GM19193 (cell line): ENCODE measurements around the gene PFDN4.

Experiments used
- POLR2A ChIP-seq: IDR thresholded peaks from 4 replicates; pipeline ENCODE4 v1.6.1; 2011; ENCODE audit not compliant: insufficient read depth, insufficient read length; ENCODE audit errors: extremely low read depth

PFDN4 gene

DNA sequence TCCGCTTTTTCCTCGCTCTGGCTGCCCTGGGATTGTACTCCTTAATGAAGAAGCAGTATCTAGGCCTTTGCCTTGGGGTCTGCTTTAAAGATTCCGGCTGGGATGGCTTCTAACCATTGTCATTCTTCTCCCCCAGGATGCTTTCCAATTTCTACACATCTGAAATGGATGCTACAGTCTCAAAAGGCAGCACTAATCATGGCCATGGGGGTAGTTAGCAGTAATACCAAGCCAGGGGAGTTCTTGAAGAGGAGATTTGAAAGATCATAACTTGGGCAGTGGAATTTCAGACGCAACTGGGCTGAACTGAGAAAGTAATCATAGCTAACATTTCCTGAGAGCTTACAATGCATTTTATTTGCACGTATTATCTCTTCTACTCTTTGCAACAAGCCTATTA is 3.4 kb upstream of the PFDN4 start:
- TF ChIP-seq POLR2A = no peak

DNA sequence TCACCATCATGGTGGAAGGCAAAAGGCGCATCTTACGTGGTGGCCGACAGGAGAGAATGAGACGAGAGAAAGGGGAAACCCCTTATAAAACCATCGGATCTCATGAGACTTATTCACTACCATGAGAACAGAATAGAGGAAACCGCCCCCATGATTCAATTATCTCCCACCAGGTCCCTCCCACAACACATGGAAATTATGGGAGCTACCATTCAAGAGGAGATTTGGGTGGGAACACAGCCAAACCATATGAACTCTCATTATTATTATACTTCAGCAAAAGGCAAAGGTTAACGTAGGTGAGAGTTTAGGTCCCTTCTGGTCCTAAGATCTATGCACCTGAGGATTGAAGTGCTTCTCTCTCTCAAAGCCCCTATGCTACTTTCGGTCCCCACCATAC is 2.4 kb upstream of the PFDN4 start:
- no peak for TF ChIP-seq POLR2A

DNA sequence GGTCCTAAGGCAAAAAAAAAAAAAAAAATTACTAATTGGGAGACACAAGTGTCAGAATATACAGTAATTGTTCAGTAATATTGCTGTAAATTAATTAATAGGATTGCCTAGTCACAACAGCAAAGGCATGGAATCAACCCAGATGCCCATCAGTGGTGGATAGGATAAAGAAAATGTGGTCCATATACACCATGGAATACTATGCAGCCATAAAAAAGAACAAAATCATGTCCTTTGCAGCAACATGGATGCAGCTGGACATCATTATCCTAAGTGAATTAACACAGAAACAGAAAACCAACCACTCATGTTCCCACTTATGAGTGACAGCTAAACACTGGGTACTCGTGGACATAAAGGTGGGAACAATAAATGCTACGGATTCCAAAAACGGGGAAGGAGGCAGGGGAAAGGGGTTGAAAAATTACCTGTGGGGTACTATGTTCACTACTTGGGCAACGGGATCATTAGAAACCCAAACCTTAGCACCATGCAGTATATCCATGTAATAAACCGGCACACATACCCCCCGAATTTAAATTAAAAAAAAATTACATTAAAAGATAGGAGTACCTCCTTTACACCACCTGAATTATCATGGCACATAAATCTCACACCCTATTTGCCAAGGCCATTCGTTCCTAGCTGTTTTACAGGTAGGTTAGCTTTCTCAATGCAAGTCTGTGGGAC is 689 bp upstream of the PFDN4 start:
- TF ChIP-seq POLR2A = no peak

DNA sequence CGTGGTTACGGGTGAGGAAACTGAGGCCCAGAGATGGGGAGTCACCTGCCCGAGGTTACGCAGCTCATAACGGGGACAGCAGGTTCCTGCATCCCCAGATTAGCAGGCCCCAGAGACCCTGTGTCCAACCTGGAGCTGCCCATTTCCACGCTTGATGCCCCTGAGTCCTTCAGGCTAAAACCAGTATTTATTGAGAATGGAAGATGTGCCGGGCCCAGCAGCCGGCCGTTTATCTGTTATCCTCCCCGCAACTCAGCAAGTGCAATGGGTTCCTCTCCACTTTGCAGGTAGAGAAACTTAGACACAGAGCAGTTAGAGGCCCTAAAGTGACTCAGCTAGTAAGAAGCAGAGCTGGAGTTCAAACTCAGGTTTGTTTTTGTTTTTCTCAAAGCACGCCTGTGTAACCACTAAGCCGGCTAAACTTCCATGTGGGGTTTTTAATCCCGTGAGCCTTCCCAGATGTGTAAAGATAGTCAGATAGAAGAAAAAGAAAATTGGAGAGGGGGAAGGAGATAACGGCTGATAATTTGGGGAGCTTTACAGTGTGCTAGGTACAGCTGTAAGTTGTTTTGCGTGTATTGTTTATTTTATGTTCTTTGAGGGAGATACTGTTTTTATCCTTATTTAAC is 775 bp downstream of the PFDN4 start:
- TF ChIP-seq POLR2A = no peak

DNA sequence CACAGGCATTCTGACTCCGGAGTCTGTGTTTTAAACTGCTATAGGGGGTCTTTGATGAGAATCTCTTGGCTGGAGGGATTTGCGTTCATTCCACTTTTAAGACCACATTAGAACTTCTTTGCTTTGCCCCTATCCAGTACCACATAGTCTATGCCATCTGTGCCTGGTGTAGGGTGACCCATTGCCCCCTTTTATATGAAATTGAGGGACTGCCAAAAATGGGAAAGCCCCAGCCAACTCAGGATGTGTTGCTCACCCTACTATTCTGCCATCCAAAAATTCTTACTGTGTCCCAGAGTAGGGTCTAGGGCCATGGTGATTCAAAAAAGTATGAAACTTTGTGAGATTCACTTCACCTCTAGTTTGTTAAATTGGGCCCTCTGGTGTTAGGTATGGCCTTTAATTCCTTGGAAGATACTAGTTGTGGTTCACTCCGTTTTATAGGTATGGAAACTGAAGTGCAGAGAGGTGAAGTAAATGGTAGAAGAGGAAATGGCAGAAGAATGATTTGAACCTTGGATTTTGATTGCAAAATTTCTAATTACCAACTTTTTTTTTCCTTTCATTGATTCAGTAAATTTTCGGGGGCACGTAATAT is 1.4 kb downstream of the PFDN4 start:
- TF ChIP-seq POLR2A = no peak

DNA sequence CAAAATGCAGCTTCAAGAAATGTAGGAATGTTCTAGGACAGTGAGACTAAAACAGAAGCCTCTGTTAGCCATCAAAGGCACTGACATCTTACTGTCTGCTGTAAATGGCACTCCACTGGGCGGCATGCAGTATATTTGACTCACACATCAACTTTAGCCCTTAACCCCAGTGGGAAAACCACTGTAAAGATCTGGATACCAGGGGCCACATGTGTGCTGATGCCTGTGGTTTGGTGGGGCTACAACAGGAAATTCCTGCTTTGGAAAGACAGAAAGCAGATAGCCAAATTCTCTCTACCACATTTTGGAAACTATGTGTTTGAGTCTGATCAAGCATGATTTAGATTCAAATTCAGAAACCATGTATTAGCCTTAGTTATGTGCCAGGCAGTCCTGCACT is 4.3 kb downstream of the PFDN4 start:
- TF ChIP-seq POLR2A = no peak

DNA sequence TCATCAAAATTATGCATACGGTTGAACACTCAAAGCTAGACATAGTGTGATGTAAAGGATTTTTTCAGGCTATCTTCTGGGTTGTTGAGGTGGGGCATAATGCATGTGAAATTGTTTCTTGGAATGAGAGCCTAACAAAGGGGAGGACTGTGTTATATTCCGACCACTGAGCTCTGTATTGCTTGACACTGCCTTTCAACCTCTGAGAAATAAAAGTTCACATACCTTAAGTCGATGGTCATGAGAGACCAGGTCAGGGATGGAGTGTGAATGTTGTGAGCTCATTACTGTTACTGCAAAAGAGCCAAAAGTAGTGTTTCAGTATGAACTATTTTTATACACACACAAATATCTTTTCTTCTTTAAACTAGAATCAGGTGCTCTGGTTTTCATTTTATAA is 5.0 kb downstream of the PFDN4 start:
- no peak for TF ChIP-seq POLR2A

DNA sequence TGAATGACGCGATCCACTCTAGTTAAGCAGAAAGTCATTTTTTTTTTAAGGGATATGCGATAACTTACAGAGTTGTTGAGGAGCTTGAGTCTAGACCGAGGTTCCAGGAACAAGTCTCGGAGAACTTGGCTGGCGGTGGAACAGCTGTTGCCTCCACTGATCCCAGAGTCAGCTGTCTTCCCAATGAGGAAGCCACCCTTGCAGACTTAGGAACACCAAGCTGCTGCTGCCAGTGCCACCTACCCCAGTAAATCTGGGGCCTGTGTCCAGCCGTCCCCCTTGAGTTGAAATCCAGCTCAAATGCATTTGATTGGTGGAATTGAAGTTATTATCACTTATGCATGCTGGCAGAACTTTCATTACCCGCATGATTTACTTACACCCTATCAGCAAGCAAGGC is 6.7 kb downstream of the PFDN4 start:
- TF ChIP-seq POLR2A = no peak

DNA sequence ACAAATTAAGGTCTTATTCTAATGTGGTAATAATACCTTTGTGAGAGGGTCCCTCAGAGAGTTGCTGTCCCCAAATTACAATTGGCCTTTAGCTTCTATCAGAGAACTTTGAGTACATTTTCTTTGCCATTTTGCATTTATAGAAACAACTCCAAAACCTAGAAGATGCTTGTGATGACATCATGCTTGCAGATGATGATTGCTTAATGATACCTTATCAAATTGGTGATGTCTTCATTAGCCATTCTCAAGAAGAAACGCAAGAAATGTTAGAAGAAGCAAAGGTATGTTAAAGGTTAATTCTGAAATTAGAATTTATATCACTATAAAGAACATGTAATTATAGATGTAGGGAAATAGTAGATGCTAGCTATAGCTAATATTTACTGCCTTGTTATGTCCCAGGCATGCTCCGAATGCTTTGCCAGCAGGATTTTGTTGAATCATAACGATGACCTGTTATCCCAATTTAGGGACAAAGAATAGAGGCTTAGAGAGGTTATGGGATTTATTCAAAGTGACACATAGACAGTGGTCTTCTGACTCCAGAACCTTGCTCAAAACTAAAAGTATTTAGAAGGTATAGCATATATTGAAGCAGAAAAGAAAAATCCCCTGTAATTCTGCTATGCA is 7.4 kb downstream of the PFDN4 start:
- TF ChIP-seq POLR2A = no peak

DNA sequence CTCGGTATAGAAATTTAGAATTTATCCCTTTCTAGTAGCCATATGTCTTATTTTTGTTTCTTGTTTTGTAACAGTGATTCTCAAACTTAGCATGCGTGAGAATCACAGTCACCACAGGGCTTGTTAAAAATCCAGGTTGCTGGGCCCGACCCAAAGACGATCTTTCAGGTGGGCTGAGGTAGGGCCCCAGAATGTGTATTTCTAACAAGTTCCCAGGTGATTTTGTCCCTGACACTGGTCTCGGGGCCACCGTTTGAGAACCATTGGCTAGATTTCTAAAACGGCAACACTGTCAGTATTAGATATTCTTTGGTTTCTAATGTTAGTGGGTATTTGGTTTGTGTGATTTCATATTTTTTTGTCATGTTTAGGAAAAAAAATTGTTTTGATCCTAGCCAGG is 9.9 kb downstream of the PFDN4 start:
- no peak for TF ChIP-seq POLR2A

DNA sequence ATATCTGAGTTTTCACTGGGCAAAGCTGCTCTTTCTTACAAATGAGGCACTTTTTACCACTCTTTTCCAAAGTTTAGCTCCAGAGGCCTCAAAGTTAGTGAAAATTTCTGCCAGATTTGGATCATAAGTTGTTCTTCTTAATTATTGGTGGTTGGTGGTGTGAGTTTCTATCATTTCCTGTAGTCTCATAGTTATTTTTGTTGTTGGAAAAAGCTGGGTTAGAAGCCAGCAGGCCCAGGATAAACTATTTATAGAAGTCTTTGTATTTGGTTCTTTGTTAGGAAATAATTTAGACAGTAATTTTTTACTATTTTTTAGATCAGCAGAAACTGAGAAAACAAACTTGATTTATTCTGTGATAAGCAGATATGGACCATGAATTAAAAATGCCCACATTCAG is 10.6 kb downstream of the PFDN4 start:
- TF ChIP-seq POLR2A = no peak

DNA sequence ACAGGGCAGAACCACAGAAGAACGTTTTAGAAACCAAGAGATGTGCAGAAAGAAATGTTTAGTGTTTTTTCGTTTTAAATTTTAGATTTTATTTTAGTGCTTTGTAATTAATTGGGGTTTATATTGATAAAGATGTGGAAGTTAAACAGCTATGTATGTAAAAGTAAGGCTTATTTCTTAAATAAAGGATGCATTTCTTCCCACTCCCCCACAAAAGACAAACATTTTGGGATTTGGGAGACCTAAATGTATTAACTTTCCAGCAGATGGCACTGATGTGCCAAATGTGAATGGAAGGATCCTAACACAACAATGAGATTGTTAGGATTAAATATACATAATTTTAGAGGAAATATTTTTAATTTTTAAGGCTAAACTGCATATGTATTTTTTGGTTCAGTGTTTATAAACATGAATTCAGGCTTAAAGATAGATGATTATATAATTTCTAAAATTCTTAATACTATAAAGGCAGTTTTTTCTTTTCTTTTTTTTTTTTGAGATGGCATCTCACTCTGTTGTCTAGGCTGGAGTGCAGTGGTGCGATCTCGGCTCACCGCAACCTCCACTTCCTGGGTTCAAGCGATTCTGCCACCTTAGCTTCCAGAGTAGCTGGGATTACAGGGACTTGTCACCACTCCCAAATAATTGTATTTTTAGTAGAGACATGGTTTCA is 12.0 kb downstream of the PFDN4 start:
- TF ChIP-seq POLR2A = no peak

DNA sequence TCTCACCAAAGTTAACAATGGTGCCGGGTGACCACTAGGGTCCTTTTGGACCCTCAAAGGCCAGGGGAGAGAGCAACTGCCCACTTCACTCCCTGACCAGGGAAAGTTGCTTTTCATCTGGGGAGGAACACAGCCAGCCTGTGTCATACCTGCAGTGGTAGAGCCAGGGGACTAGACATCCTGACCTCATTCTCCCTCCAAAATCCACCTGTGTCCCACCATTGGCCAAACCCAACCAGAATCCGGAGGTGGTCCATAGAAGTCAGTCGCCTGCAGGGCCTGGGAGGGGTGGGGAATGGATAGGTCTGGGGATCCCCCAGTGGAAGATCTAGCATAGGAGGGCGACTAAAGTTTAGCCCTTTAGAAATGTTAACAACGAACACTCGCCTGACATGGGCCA is 12.8 kb downstream of the PFDN4 start:
- TF ChIP-seq POLR2A = no peak

DNA sequence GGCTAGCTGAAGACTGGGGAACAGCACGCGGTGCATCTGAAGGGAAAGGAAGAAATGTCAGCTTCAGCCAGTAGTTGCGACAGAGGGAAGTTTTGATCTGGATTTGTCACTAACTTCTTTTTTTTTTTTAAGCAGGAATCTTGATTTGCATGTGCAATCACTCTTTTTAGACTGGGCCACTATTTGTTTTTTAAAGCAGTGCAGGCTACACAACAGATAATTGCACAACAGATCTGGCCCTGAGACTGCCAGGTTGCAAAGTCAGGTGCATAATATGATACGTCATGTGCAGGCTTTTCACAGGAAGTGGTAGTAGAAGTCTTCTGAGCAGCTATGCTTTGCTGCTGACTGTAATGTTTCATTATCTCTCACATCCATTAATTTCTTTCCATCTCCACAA is 13.5 kb downstream of the PFDN4 start:
- no peak for TF ChIP-seq POLR2A

DNA sequence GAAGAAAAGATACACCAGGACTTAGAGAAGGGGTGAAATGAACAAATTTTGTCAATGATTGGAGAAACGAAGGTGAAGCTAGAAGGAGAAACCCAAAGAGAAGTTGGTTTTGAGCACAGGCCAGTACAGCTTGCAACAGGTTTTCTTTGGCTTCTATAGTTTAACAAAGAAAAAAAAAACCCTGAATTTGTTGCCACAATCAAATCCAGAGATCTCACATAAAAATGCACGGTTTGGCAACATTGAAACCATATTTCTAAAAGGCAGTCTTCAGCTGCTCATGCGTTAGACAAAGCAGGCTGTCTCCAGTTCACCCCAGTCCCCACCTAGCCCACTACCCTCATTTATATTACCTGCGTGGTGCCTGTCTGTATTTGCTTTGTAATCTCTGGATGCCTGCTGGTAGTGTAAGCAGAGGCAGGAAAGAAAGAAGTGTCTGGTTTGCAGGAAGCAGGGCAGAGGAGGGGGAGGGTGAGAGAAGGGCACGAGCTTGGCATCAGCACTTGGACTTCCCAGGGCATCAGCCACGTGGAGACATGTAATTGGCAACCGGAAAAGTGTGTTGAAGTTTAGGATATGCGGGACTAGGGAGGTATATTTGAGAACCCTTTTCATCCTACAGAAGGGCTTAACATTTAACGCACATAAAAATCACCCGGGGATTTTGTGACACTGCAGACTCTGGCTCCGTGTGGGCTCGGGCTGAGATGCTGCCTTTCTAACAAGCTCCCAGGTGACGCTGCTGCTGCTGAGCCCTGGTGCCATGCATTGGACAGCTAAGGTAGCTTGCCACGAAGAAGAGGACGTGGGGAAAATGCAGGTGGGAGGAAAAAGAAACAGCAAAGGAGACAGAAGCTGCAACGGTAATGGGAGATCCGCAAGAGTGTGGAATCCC is 14.4 kb downstream of the PFDN4 start:
- no peak for TF ChIP-seq POLR2A

DNA sequence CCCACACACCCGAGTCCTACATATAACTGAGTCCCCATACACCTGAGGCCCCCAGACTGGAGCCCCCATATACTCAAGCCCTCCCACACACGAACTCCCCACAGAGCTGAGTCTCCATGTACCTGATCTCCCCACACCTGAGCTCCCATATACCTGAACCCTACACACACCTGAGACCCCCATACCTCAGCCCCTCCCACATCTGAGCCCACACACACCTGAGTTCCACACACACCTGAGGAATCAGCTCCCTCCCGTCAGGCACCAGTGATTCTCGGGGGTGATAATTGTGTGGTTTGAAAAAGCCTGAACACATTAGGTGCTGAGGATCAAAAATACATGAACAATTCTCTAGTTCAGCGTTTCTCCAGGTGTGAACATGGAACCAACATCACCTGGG is 15.4 kb downstream of the PFDN4 start:
- TF ChIP-seq POLR2A = no peak
